Neutrophil (primary cell): Measurements from ENCODE around the gene RTN4RL1.

Source experiments
- H3K27ac ChIP-seq: fragments of 200-600 bp; sonication (generic); 2 replicates; pipeline ENCODE4 v1.5.1; 2016; ENCODE audit warnings: mild to moderate bottlenecking, moderate library complexity
- H3K27me3 ChIP-seq: fragments of 200-600 bp; sonication (generic); 2 replicates; pipeline ENCODE4 v1.6.0; 2016; ENCODE audit warnings: mild to moderate bottlenecking
- H3K36me3 ChIP-seq: fragments of 200-600 bp; sonication (generic); 2 replicates; pipeline ENCODE4 v1.5.1; 2017
- H3K4me1 ChIP-seq, 2 experiments: fragments of 200-600 bp in 1 of 2; sonication (generic) in 1 of 2; 1 replicate in 1 of 2; 2 replicates in 1 of 2; pipeline versions ENCODE4 v1.5.1 to v1.6.1; 2013 to 2016; ENCODE audit warnings: low read depth in 1 of 2, low read length in 1 of 2, mild to moderate bottlenecking in 1 of 2, moderate library complexity in 1 of 2; ENCODE audit not compliant: control insufficient read depth in 1 of 2, insufficient read depth in 1 of 2
- H3K4me3 ChIP-seq, 2 experiments: fragments of 200-600 bp in 1 of 2; sonication (generic) in 1 of 2; 1 replicate in 1 of 2; 2 replicates in 1 of 2; pipeline ENCODE4 v1.5.1; 2013 to 2016; ENCODE audit warnings: low read depth in 1 of 2, low read length in 1 of 2, mild to moderate bottlenecking in 1 of 2, moderate library complexity in 1 of 2
- H3K9me3 ChIP-seq: fragments of 200-600 bp; sonication (generic); 2 replicates; pipeline ENCODE4 v1.5.1; 2016
- CTCF ChIP-seq: fragments of 200-600 bp; sonication (generic); IDR thresholded peaks from 2 replicates; pipeline ENCODE4 v1.5.1; 2016; ENCODE audit warnings: antibody characterized with exemption

The RTN4RL1 gene

GRCh38 chr17:1966274-1967086 lies 58.7 kb downstream of the RTN4RL1 start:
- Histone ChIP-seq H3K36me3 (no peaks in the 10 kb centered on the region), H3K27ac (no peak overlapping the region), H3K27me3 (peaks cover 17% of the 10 kb centered on the region), H3K9me3 (no peaks in the 10 kb centered on the region), H3K4me3 (no peak overlapping the region), H3K4me1 (no peaks in the 10 kb centered on the region)
- no peak for TF ChIP-seq CTCF

DNA sequence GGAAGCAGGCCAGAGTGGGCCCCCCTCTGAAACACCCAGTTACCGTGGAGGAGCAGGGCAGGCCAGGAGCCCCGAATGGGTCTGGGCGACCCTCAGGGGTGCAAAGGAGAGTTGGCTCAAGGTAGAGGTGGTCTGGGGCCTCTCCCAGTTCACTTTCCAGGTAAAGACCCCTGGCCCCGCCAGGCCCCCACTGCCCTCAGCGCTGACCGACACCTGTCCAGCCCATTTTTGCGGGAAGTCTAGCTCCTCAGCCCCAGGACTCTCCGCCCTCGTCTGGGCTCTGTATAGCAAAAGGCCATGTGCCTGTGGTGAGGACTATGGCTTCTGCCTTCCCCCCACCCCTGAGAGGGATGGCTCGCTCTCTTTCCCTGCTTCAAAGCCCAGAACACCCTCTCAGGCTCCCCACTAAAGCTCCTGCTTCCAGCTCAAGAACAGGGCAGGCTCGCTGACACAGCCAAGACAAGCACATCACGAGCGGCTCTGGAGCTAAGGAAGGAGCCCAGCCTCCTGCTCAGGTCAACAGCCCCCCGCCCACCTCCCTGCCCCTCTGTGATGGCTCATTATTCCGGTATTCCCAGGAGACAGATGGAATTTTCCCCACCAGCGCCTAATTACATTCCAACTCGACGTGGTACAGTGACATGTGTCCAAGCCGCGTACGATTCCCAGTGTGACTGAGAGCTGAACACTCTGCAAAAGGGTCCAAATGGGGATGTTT lies 59.4 kb downstream of the RTN4RL1 start:
- Histone ChIP-seq H3K36me3 (no peaks in the 10 kb centered on the region), H3K4me1 (no peaks in the 10 kb centered on the region), H3K9me3 (no peaks in the 10 kb centered on the region), H3K27ac (no peak overlapping the region), H3K27me3 (peaks cover 13% of the 10 kb centered on the region), H3K4me3 (no peak overlapping the region)
- TF ChIP-seq CTCF, result no peak

GRCh38 chr17:1963250-1963649 lies 61.9 kb downstream of the RTN4RL1 start:
- H3K36me3 ChIP-seq, result no peaks in the 10 kb centered on the region
- no peak for TF ChIP-seq CTCF
- no peaks in the 10 kb centered on the region for H3K9me3 ChIP-seq
- H3K27ac ChIP-seq, result no peak overlapping the region
- no peak overlapping the region for H3K4me3 ChIP-seq
- no peaks in the 10 kb centered on the region for H3K4me1 ChIP-seq
- H3K27me3 ChIP-seq, result peaks cover 5% of the 10 kb centered on the region

GRCh38 chr17:1961189-1961588 lies 63.9 kb downstream of the RTN4RL1 start:
- Histone ChIP-seq H3K4me1 (no peaks in the 10 kb centered on the region), H3K9me3 (no peaks in the 10 kb centered on the region)
- TF ChIP-seq CTCF, result no peak

GRCh38 chr17:1960545-1960912 lies 64.6 kb downstream of the RTN4RL1 start:
- Histone ChIP-seq H3K4me1 (no peaks in the 10 kb centered on the region), H3K9me3 (no peaks in the 10 kb centered on the region), H3K27ac (no peak overlapping the region), H3K36me3 (no peaks in the 10 kb centered on the region), H3K27me3 (no peaks in the 10 kb centered on the region), H3K4me3 (no peak overlapping the region)
- no peak for TF ChIP-seq CTCF

More at GRCh38 chr17:1961189-1961588, 63.9 kb downstream of the RTN4RL1 start:
- H3K36me3 ChIP-seq, result no peaks in the 10 kb centered on the region
- no peaks in the 10 kb centered on the region for H3K27me3 ChIP-seq
- no peak overlapping the region for H3K27ac ChIP-seq
- H3K4me3 ChIP-seq, result no peak overlapping the region
